ENCODE measurements around the gene ATP2A3. TPM values are rescaled to one million over a fixed set of nuclear protein-coding genes. Genes with fewer than 3 reads are reported as not detected.
A peak's percentile ranks its signal among the peaks of the same experiment; 100 is the strongest.

The ATP2A3 gene
- total and polyA plus RNA-seq, 7 donors, result 3.6 to 158 (median 12.7) TPM

- Histone ChIP-seq H3K27me3 (no peaks in the 10 kb centered on the region), H3K4me1 (peaks cover 0 to 18% (median 16%) of the 10 kb centered on the region in 4 donors), H3K27ac (peak overlapping the region; percentile 33 to 62 (median 48)), H3K4me3 (peak overlapping the region; percentile 31 to 57 (median 48)), H3K36me3 (no peaks in the 10 kb centered on the region), H3K9me3 (no peaks in the 10 kb centered on the region)
- DNase-seq, result peak; percentile 86
- 71 to 86% methylated on average over 68 of the region's 68 CpGs for WGBS, 2 donors
- TF ChIP-seq POLR2A (IDR thresholded peaks at IDR 0.05) (no peak), EP300 (IDR thresholded peaks at IDR 0.05) (no peak), POLR2AphosphoS5 (IDR thresholded peaks at IDR 0.05) (peak in 2 of 4 donors; percentile 20 to 48)
- TF ChIP-seq, protein P1, sequence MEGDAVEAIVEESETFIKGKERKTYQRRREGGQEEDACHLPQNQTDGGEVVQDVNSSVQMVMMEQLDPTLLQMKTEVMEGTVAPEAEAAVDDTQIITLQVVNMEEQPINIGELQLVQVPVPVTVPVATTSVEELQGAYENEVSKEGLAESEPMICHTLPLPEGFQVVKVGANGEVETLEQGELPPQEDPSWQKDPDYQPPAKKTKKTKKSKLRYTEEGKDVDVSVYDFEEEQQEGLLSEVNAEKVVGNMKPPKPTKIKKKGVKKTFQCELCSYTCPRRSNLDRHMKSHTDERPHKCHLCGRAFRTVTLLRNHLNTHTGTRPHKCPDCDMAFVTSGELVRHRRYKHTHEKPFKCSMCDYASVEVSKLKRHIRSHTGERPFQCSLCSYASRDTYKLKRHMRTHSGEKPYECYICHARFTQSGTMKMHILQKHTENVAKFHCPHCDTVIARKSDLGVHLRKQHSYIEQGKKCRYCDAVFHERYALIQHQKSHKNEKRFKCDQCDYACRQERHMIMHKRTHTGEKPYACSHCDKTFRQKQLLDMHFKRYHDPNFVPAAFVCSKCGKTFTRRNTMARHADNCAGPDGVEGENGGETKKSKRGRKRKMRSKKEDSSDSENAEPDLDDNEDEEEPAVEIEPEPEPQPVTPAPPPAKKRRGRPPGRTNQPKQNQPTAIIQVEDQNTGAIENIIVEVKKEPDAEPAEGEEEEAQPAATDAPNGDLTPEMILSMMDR (IDR thresholded peaks at IDR 0.05), result no peak
- intact Hi-C loops (cut with DNase I), result loop anchor here (5.0 kb wide), 1 partner anchor 52 kb away; the partner anchor contains the start of gene CAMKK1
Observed at GRCh38 chr17:3944485-3945388, 19.5 kb downstream of the ATP2A3 start.

DNA sequence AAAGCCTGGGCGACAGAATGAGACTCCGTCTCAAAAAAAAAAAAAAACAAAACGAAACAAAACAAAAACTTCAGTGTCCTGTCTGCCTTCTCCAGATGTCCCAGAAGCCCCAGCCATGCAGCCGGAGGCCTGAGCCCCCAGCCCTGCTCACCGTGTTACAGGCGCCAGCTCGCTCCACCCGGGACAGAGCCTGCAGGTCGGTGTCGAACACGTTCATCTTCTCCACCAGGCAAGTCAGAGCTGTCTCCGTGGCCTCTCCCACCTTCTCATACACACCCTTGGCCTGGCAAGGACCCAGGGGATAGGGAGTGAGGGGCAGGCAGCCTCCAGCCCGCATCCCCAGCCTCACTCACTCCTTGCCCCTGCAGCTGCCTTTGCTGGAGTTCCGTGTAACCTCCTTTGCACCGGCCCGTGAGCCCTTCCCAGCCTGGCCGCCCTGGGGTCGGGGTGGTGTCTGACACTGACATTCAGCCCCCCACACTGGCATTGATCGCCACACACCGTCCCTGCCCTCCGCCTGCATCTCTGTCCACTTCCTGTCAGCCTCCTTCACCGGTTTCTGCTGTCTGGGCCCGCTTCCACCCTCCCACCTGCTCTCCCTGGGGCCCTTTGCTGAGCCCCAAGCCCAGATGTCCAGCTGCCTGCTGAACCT lies 20.9 kb downstream of the ATP2A3 start:
- Histone ChIP-seq H3K9me3 (no peaks in the 10 kb centered on the region), H3K27ac (no peak overlapping the region), H3K4me1 (peaks cover 0 to 18% (median 16%) of the 10 kb centered on the region in 4 donors), H3K27me3 (no peaks in the 10 kb centered on the region), H3K4me3 (peak overlapping the region in 1 of 4 donors; percentile 57), H3K36me3 (no peaks in the 10 kb centered on the region)
- intact Hi-C loops (cut with DNase I), result no loop called here
- no peak for DNase-seq
- 91 to 96% methylated on average over 23 of the region's 23 CpGs for WGBS, 2 donors
- TF ChIP-seq POLR2AphosphoS5 (IDR thresholded peaks at IDR 0.05), result no peak
- TF ChIP-seq, protein P1 (IDR thresholded peaks at IDR 0.05), result no peak
- TF ChIP-seq POLR2A (IDR thresholded peaks at IDR 0.05), result no peak
- no peak for TF ChIP-seq EP300 (IDR thresholded peaks at IDR 0.05)

DNA sequence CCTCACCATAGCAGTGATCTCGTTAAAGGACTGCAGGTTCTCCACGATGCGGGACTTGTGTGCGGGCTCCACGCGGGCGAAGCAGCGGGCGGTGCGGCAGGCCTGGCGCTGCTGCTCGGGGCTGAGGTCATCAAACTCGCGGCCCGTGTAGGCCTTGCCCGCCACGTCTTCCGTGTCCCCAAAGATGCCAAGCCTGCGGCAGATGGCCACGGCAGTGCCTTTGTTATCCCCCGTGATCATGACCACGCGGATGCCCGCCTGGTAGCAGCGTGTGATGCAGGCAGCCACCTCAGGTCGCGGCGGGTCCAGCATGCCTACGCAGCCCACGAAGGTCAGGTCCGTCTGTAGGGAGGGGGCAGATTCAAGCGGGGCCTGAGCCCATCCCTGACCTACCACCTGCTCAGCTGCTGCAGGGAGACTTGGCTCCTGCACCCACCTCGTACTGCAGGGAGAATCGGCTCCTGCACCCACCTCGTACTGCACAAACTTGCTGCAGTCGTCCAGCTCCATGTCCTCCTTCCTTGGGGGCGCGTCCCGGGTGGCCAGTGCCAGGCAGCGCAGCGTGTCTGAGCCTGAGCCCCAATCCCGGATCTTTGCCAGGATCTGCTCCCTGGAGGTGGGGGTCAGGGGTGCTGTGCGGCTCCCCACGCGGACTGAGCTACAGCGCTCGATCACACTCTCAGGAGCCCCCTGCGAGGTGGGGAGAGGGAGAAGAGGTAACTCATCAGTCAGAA lies 23.1 kb downstream of the ATP2A3 start:
- Histone ChIP-seq H3K36me3 (no peaks in the 10 kb centered on the region), H3K27ac (no peak overlapping the region), H3K27me3 (no peaks in the 10 kb centered on the region), H3K9me3 (no peaks in the 10 kb centered on the region), H3K4me1 (peaks cover 0 to 18% (median 16%) of the 10 kb centered on the region in 4 donors), H3K4me3 (no peak overlapping the region)
- no peak for DNase-seq
- WGBS, 2 donors, result 96% methylated on average over 48 of the region's 48 CpGs
- intact Hi-C loops (cut with DNase I), result no loop called here
- TF ChIP-seq POLR2AphosphoS5 (IDR thresholded peaks at IDR 0.05) (no peak), EP300 (IDR thresholded peaks at IDR 0.05) (no peak), POLR2A (IDR thresholded peaks at IDR 0.05) (no peak)
- TF ChIP-seq, protein P1 (IDR thresholded peaks at IDR 0.05), result no peak

- H3K27ac ChIP-seq, result no peak overlapping the region
- DNase-seq, result no peak
- 96 to 98% methylated on average over 17 of the region's 17 CpGs for WGBS, 2 donors
- H3K4me1 ChIP-seq, result no peaks in the 10 kb centered on the region
- no peak overlapping the region for H3K4me3 ChIP-seq
- no peaks in the 10 kb centered on the region for H3K27me3 ChIP-seq
- no peak for TF ChIP-seq POLR2AphosphoS5 (IDR thresholded peaks at IDR 0.05)
- no peak for TF ChIP-seq EP300 (IDR thresholded peaks at IDR 0.05)
- no peak for TF ChIP-seq POLR2A (IDR thresholded peaks at IDR 0.05)
- TF ChIP-seq, protein P1 (IDR thresholded peaks at IDR 0.05), result no peak
- H3K9me3 ChIP-seq, result no peaks in the 10 kb centered on the region
- no peaks in the 10 kb centered on the region for H3K36me3 ChIP-seq
- intact Hi-C loops (cut with DNase I), result no loop called here
Observed at GRCh38 chr17:3937359-3937758, 26.9 kb downstream of the ATP2A3 start.
